Measurements from ENCODE around the gene TSPAN18. TPM values are rescaled to one million over a fixed set of nuclear protein-coding genes. Genes with fewer than 3 reads are reported as not detected.

TSPAN18 gene
- total RNA-seq, 2 donors from 2014 or later: 3.4 to 13.4 TPM

- intact Hi-C loops (cut with DNase I): no loop called here
- Histone ChIP-seq H3K9me3 (no peaks in the 10 kb centered on the region), H3K36me3 (no peaks in the 10 kb centered on the region), H3K4me1 (no peaks in the 10 kb centered on the region), H3K27me3 (no peaks in the 10 kb centered on the region), H3K9ac (ENCODE audit: low read depth in 2 of 2, low read length in 2 of 2) (no peak overlapping the region), H3K4me3 (no peak overlapping the region), H3K27ac (no peak overlapping the region)
- no peak for TF ChIP-seq CTCF (IDR thresholded peaks at IDR 0.05)
- no peak for DNase-seq
Measured at GRCh38 chr11:44707094-44707493, 19.7 kb upstream of the TSPAN18 start.

GRCh38 chr11:44708009-44708408 is 18.8 kb upstream of the TSPAN18 start:
- DNase-seq: no peak
- H3K9me3 ChIP-seq: no peaks in the 10 kb centered on the region
- no peak overlapping the region for H3K9ac ChIP-seq (ENCODE audit: low read depth in 2 of 2, low read length in 2 of 2)
- no peak overlapping the region for H3K4me3 ChIP-seq
- no peaks in the 10 kb centered on the region for H3K4me1 ChIP-seq
- H3K27ac ChIP-seq: no peak overlapping the region
- no peaks in the 10 kb centered on the region for H3K36me3 ChIP-seq
- intact Hi-C loops (cut with DNase I): no loop called here
- TF ChIP-seq CTCF (IDR thresholded peaks at IDR 0.05): no peak
- no peaks in the 10 kb centered on the region for H3K27me3 ChIP-seq

GRCh38 chr11:44708523-44709280 is 18.1 kb upstream of the TSPAN18 start:
- Histone ChIP-seq H3K36me3 (no peaks in the 10 kb centered on the region), H3K4me3 (no peak overlapping the region), H3K4me1 (no peaks in the 10 kb centered on the region), H3K9ac (ENCODE audit: low read depth in 2 of 2, low read length in 2 of 2) (no peak overlapping the region), H3K9me3 (no peaks in the 10 kb centered on the region), H3K27ac (no peak overlapping the region), H3K27me3 (no peaks in the 10 kb centered on the region)
- no peak for TF ChIP-seq CTCF (IDR thresholded peaks at IDR 0.05)
- intact Hi-C loops (cut with DNase I): no loop called here
- DNase-seq: no peak

GRCh38 chr11:44709281-44709562 is 17.5 kb upstream of the TSPAN18 start:
- Histone ChIP-seq H3K27me3 (no peaks in the 10 kb centered on the region), H3K9me3 (no peaks in the 10 kb centered on the region), H3K27ac (no peak overlapping the region), H3K4me1 (no peaks in the 10 kb centered on the region), H3K36me3 (no peaks in the 10 kb centered on the region), H3K4me3 (no peak overlapping the region), H3K9ac (ENCODE audit: low read depth in 2 of 2, low read length in 2 of 2) (no peak overlapping the region)
- intact Hi-C loops (cut with DNase I): no loop called here
- no peak for TF ChIP-seq CTCF (IDR thresholded peaks at IDR 0.05)
- DNase-seq: no peak

GRCh38 chr11:44709966-44710365 is 16.8 kb upstream of the TSPAN18 start:
- H3K4me1 ChIP-seq: no peaks in the 10 kb centered on the region
- no peak overlapping the region for H3K27ac ChIP-seq
- H3K9me3 ChIP-seq: no peaks in the 10 kb centered on the region
- no peaks in the 10 kb centered on the region for H3K36me3 ChIP-seq
- H3K9ac ChIP-seq (ENCODE audit: low read depth in 2 of 2, low read length in 2 of 2): no peak overlapping the region
- TF ChIP-seq CTCF (IDR thresholded peaks at IDR 0.05): no peak
- intact Hi-C loops (cut with DNase I): no loop called here
- H3K27me3 ChIP-seq: no peaks in the 10 kb centered on the region
- DNase-seq: no peak
- H3K4me3 ChIP-seq: no peak overlapping the region

Data from colonic mucosa (tissue), 4 donors.